H9 (cell line): Measurements from ENCODE around the gene CDK14. TPM values are rescaled to one million over a fixed set of nuclear protein-coding genes. Genes with fewer than 3 reads are reported as not detected.

Experiments used
- DNase-seq: peaks from one replicate; pipeline ENCODE4 v3.0.0-alpha.2; 2017
- H2AFZ ChIP-seq: one replicate; pipeline ENCODE4 v1.6.1; 2013; ENCODE audit warnings: mild to moderate bottlenecking, low read length, control low read depth, moderate library complexity
- H2AK5ac ChIP-seq: 2 replicates; pipeline ENCODE4 v1.6.1; 2013; ENCODE audit warnings: low read length, control low read depth, mixed read lengths; ENCODE audit not compliant: insufficient read length
- H2BK120ac ChIP-seq: one replicate; pipeline ENCODE4 v1.6.1; 2013; ENCODE audit warnings: low read depth, mild to moderate bottlenecking, low read length, control low read depth, inconsistent platforms; ENCODE audit not compliant: poor library complexity, severe bottlenecking
- H2BK12ac ChIP-seq: 2 replicates; pipeline ENCODE4 v1.6.1; 2013; ENCODE audit warnings: low read length, control low read depth, mixed read lengths, low read depth; ENCODE audit not compliant: insufficient read length
- H2BK15ac ChIP-seq: 2 replicates; pipeline ENCODE4 v1.6.1; 2013; ENCODE audit warnings: low read depth, low read length, control low read depth
- H2BK20ac ChIP-seq: one replicate; pipeline ENCODE4 v1.6.1; 2013; ENCODE audit warnings: low read depth, mild to moderate bottlenecking, low read length, control low read depth, inconsistent platforms; ENCODE audit not compliant: poor library complexity, severe bottlenecking
- H2BK5ac ChIP-seq: 2 replicates; pipeline ENCODE4 v1.6.1; 2013; ENCODE audit warnings: low read length, control low read depth, mixed read lengths; ENCODE audit not compliant: insufficient read length
- H3K14ac ChIP-seq: 2 replicates; pipeline ENCODE4 v1.6.1; 2013; ENCODE audit warnings: low read length, control low read depth; ENCODE audit not compliant: insufficient read depth
- H3K18ac ChIP-seq: 2 replicates; pipeline ENCODE4 v1.6.1; 2013; ENCODE audit warnings: low read depth, mild to moderate bottlenecking, mixed read lengths, low read length, control low read depth; ENCODE audit not compliant: insufficient read length
- H3K23ac ChIP-seq: 2 replicates; pipeline ENCODE4 v1.6.1; 2013; ENCODE audit warnings: low read length, control low read depth, mixed read lengths, low read depth; ENCODE audit not compliant: insufficient read length
- H3K23me2 ChIP-seq: 2 replicates; pipeline ENCODE4 v1.6.1; 2013; ENCODE audit warnings: low read depth, mild to moderate bottlenecking, mixed read lengths, low read length, control low read depth; ENCODE audit not compliant: insufficient read length, poor library complexity, severe bottlenecking
- H3K27ac ChIP-seq: 2 replicates; pipeline ENCODE4 v1.5.1; 2013; ENCODE audit warnings: low read length, control low read depth, mixed read lengths, low read depth; ENCODE audit not compliant: insufficient read length
- H3K27me3 ChIP-seq: 2 replicates; pipeline ENCODE4 v1.6.1; 2013; ENCODE audit warnings: low read length, control low read depth, inconsistent platforms; ENCODE audit not compliant: insufficient read depth
- H3K4ac ChIP-seq: 2 replicates; pipeline ENCODE4 v1.6.1; 2013; ENCODE audit warnings: low read depth, mild to moderate bottlenecking, control low read depth, inconsistent platforms, low read length, moderate library complexity
- H3K4me1 ChIP-seq: 2 replicates; pipeline ENCODE4 v1.6.1; 2013; ENCODE audit warnings: low read length, control low read depth, inconsistent platforms; ENCODE audit not compliant: insufficient read depth
- H3K4me2 ChIP-seq: 2 replicates; pipeline ENCODE4 v1.6.1; 2013; ENCODE audit warnings: low read length, control low read depth, mixed read lengths; ENCODE audit not compliant: insufficient read length, insufficient read depth
- H3K56ac ChIP-seq: 2 replicates; pipeline ENCODE4 v1.6.1; 2013; ENCODE audit warnings: low read depth, mild to moderate bottlenecking, mixed read lengths, low read length, control low read depth; ENCODE audit not compliant: insufficient read length
- H3K79me1 ChIP-seq: 2 replicates; pipeline ENCODE4 v1.6.1; 2013; ENCODE audit warnings: low read depth, mild to moderate bottlenecking, moderate library complexity, low read length, control low read depth, inconsistent platforms; ENCODE audit not compliant: insufficient read depth, poor library complexity, severe bottlenecking
- H3K79me2 ChIP-seq: 2 replicates; pipeline ENCODE4 v1.6.1; 2013; ENCODE audit warnings: low read length, control low read depth, inconsistent platforms; ENCODE audit not compliant: insufficient read depth
- H3K9ac ChIP-seq: 2 replicates; pipeline ENCODE4 v1.6.1; 2013; ENCODE audit warnings: low read length, control low read depth, mixed read lengths; ENCODE audit not compliant: insufficient read length; ENCODE audit errors: extremely low read depth
- H3K9me3 ChIP-seq: one replicate; pipeline ENCODE4 v1.6.1; 2013; ENCODE audit warnings: low read depth, low read length, inconsistent platforms; ENCODE audit not compliant: control insufficient read depth
- H3T11ph ChIP-seq: one replicate; pipeline ENCODE4 v1.6.1; 2013; ENCODE audit warnings: mild to moderate bottlenecking, low read length, control low read depth, inconsistent platforms
- H4K20me1 ChIP-seq: one replicate; pipeline ENCODE4 v1.6.1; 2013; ENCODE audit not compliant: control insufficient read depth, insufficient read length, insufficient read depth
- H4K5ac ChIP-seq: 2 replicates; pipeline ENCODE4 v1.6.1; 2013; ENCODE audit warnings: low read depth, mild to moderate bottlenecking, mixed read lengths, low read length, control low read depth; ENCODE audit not compliant: insufficient read length
- H4K8ac ChIP-seq: replicated peaks from 2 replicates; pipeline ENCODE4 v1.6.1; 2013; ENCODE audit warnings: low read length, control low read depth, mixed read lengths, low read depth; ENCODE audit not compliant: insufficient read length
- H4K91ac ChIP-seq: 2 replicates; pipeline ENCODE4 v1.6.1; 2013; ENCODE audit warnings: low read depth, mild to moderate bottlenecking, moderate library complexity, mixed read lengths, low read length, control low read depth; ENCODE audit not compliant: insufficient read length
- H3K27ac Mint-ChIP-seq, 3 experiments: 2 replicates in 2 of 3; 3 replicates in 1 of 3; pipeline ENCODE4 v1.8.0; 2020 to 2021; ENCODE audit warnings: mixed read lengths in 3 of 3, mild to moderate bottlenecking in 1 of 3, moderate library complexity in 1 of 3
- H3K27me3 Mint-ChIP-seq: 2 replicates; pipeline ENCODE4 v1.8.0; 2021; ENCODE audit warnings: low read depth, mild to moderate bottlenecking, moderate library complexity, mixed read lengths
- H3K36me3 Mint-ChIP-seq, 3 experiments: 2 replicates in 2 of 3; 3 replicates in 1 of 3; pipeline ENCODE4 v1.8.0; 2020 to 2021; ENCODE audit warnings: low read depth in 3 of 3, mixed read lengths in 3 of 3; ENCODE audit not compliant: insufficient read depth in 1 of 3
- H3K4me1 Mint-ChIP-seq, 2 experiments: 2 replicates each; pipeline ENCODE4 v1.8.0; 2020; ENCODE audit warnings: mixed read lengths in 2 of 2
- H3K4me3 Mint-ChIP-seq, 2 experiments: 2 replicates in 1 of 2; 3 replicates in 1 of 2; pipeline ENCODE4 v1.8.0; 2020 to 2021; ENCODE audit warnings: mild to moderate bottlenecking in 2 of 2, mixed read lengths in 2 of 2, moderate library complexity in 1 of 2
- H3K9me3 Mint-ChIP-seq, 2 experiments: 2 replicates in 1 of 2; 3 replicates in 1 of 2; pipeline ENCODE4 v1.8.0; 2020; ENCODE audit warnings: mild to moderate bottlenecking in 2 of 2, mixed read lengths in 2 of 2, moderate library complexity in 1 of 2
- CTCF ChIP-seq: fragments of 200-600 bp; sonication (generic); conservative IDR thresholded peaks from 3 replicates; pipeline ENCODE4 v1.8.0; 2021; ENCODE audit warnings: antibody characterized with exemption, mild to moderate bottlenecking
- WGBS: extraction: QIAGEN DNeasy Blood & Tissue Kit; methylation state at CpG from one replicate; pipeline ENCODE4 v1.1.7; 2013; ENCODE audit warnings: missing lambda C conversion rate, low lambda C conversion rate, mixed read lengths; ENCODE audit not compliant: insufficient read length; ENCODE audit errors: extremely low coverage; 5-methylcytosine and 5-hydroxymethylcytosine counted together
- total RNA-seq: library from RNA; stranded (reverse); gene quantifications from 2 replicates; pipeline ENCODE4 v1.2.1, GENCODE V29; 2021

CDK14 gene
- total RNA-seq, 1 experiment from 2014 or later: 23.9 TPM

- no peak overlapping the region for H3K23ac ChIP-seq
- no peak overlapping the region for H3K56ac ChIP-seq
- no peak overlapping the region for H4K8ac ChIP-seq
- no peak overlapping the region for H2BK5ac ChIP-seq
- no peak overlapping the region for H2BK20ac ChIP-seq
- H2AFZ ChIP-seq: no peak overlapping the region
- H4K20me1 ChIP-seq: no peaks in the 10 kb centered on the region
- no peak for DNase-seq
- no peak overlapping the region for H4K91ac ChIP-seq
- no peak overlapping the region for H3K27ac ChIP-seq
- H4K5ac ChIP-seq: no peak overlapping the region
- H3K27ac Mint-ChIP-seq: no peak overlapping the region
- no peak overlapping the region for H2AK5ac ChIP-seq
- H3K4me1 Mint-ChIP-seq: no peaks in the 10 kb centered on the region
- H2BK12ac ChIP-seq: no peak overlapping the region
- H3K79me1 ChIP-seq: no peaks in the 10 kb centered on the region
- H3K14ac ChIP-seq: no peak overlapping the region
- H3K9me3 ChIP-seq: no peaks in the 10 kb centered on the region
- H3K4me1 ChIP-seq: no peaks in the 10 kb centered on the region
- no peaks in the 10 kb centered on the region for H3K79me2 ChIP-seq
- H3T11ph ChIP-seq: no peak overlapping the region
- no peak overlapping the region for H3K4me2 ChIP-seq
- H3K18ac ChIP-seq: no peak overlapping the region
- no peak overlapping the region for H3K9ac ChIP-seq
- H3K23me2 ChIP-seq: no peaks in the 10 kb centered on the region
- H3K9me3 Mint-ChIP-seq: no peaks in the 10 kb centered on the region; a peak in 2 of 5 replicates
- H2BK120ac ChIP-seq: no peak overlapping the region
- H2BK15ac ChIP-seq: no peak overlapping the region
- H3K4me3 Mint-ChIP-seq: no peak overlapping the region
- H3K27me3 ChIP-seq: no peaks in the 10 kb centered on the region
- WGBS: no CpG with 5 or more reads among the region's 2 CpGs
- TF ChIP-seq CTCF: no peak
- no peak overlapping the region for H3K4ac ChIP-seq
- H3K36me3 Mint-ChIP-seq: peaks cover 3 to 12% (median 9%) of the 10 kb centered on the region in 3 experiments; a peak in 4 of 7 replicates
- H3K27me3 Mint-ChIP-seq: no peaks in the 10 kb centered on the region
Observed at GRCh38 chr7:90877201-90877600, 281.1 kb downstream of the CDK14 start.
